ENCODE results near the gene ST6GALNAC5.

The ST6GALNAC5 gene

GRCh38 chr1:77040826-77041225 is 173.5 kb downstream of the ST6GALNAC5 start:
- no peak overlapping the region for H3K4me3 ChIP-seq (ENCODE audit: low read depth, low read length)
- no peaks in the 10 kb centered on the region for H3K79me2 ChIP-seq (ENCODE audit: control insufficient read depth, insufficient read depth, low read length, unreplicated experiment)
- peaks cover 16% of the 10 kb centered on the region for H3K4me1 ChIP-seq (ENCODE audit: control insufficient read depth, insufficient read depth, low read length, unreplicated experiment)
- H3K36me3 ChIP-seq (ENCODE audit: insufficient read depth, low read length) = no peaks in the 10 kb centered on the region
- H3K27me3 ChIP-seq (ENCODE audit: insufficient read depth, low read length) = no peaks in the 10 kb centered on the region
- no peak overlapping the region for H2AFZ ChIP-seq (ENCODE audit: low read length, unreplicated experiment)
- H3K27ac ChIP-seq (ENCODE audit: low read depth, low read length) = no peak overlapping the region

DNA sequence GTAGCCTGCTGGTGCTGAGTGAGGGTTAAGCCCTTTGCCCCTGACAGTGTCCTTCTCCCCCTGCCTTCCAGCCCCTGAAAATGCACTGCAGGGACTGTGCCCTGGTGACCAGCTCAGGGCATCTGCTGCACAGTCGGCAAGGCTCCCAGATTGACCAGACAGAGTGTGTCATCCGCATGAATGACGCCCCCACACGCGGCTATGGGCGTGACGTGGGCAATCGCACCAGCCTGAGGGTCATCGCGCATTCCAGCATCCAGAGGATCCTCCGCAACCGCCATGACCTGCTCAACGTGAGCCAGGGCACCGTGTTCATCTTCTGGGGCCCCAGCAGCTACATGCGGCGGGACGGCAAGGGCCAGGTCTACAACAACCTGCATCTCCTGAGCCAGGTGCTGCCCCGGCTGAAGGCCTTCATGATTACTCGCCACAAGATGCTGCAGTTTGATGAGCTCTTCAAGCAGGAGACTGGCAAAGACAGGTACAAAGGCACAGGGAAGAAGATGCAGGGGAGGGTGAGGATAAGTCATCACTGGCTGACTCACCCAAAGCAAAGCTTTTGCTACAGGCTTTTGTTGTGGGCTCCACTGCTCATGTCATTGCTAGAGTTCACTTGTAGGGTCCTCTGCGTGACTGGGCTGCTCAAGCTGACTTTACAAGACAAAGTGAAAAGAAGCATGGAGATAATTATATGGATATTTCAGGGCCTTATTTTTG is 177.0 kb downstream of the ST6GALNAC5 start:
- H3K27ac ChIP-seq (ENCODE audit: low read depth, low read length) = no peak overlapping the region
- H2AFZ ChIP-seq (ENCODE audit: low read length, unreplicated experiment) = no peak overlapping the region
- H3K79me2 ChIP-seq (ENCODE audit: control insufficient read depth, insufficient read depth, low read length, unreplicated experiment) = no peaks in the 10 kb centered on the region
- no peak overlapping the region for H3K4me3 ChIP-seq (ENCODE audit: low read depth, low read length)
- peaks cover 9% of the 10 kb centered on the region for H3K4me1 ChIP-seq (ENCODE audit: control insufficient read depth, insufficient read depth, low read length, unreplicated experiment)
- H3K36me3 ChIP-seq (ENCODE audit: insufficient read depth, low read length) = no peaks in the 10 kb centered on the region
- no peaks in the 10 kb centered on the region for H3K27me3 ChIP-seq (ENCODE audit: insufficient read depth, low read length)

DNA sequence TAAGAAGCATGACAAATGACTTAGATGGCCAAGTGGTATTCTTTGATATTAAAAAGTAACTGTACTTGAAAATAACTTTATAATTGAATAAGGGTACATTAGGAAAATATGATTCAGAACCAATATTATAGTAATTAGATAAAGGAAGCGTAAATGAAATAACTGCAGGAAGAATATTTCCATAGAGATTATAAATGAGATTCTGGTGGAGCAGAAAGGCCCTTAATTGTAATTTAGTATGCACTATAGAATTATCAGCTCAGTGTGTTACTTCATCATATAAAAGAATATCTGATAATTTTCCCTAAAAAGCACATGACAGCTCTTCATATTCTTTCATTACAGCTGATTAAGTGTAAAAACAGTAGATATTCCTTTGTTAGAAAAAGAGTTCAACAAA is 180.3 kb downstream of the ST6GALNAC5 start:
- no peak overlapping the region for H3K27ac ChIP-seq (ENCODE audit: low read depth, low read length)
- H3K36me3 ChIP-seq (ENCODE audit: insufficient read depth, low read length) = no peaks in the 10 kb centered on the region
- no peaks in the 10 kb centered on the region for H3K79me2 ChIP-seq (ENCODE audit: control insufficient read depth, insufficient read depth, low read length, unreplicated experiment)
- H3K4me1 ChIP-seq (ENCODE audit: control insufficient read depth, insufficient read depth, low read length, unreplicated experiment) = no peaks in the 10 kb centered on the region
- H2AFZ ChIP-seq (ENCODE audit: low read length, unreplicated experiment) = no peak overlapping the region
- no peaks in the 10 kb centered on the region for H3K27me3 ChIP-seq (ENCODE audit: insufficient read depth, low read length)
- no peak overlapping the region for H3K4me3 ChIP-seq (ENCODE audit: low read depth, low read length)

- H3K4me3 ChIP-seq (ENCODE audit: low read depth, low read length) = no peak overlapping the region
- H3K27ac ChIP-seq (ENCODE audit: low read depth, low read length) = no peak overlapping the region
Measured at GRCh38 chr1:77047978-77048614, 180.8 kb downstream of the ST6GALNAC5 start.

GRCh38 chr1:77048615-77049005 is 181.3 kb downstream of the ST6GALNAC5 start:
- Histone ChIP-seq H3K27me3 (ENCODE audit: insufficient read depth, low read length) (no peaks in the 10 kb centered on the region), H3K79me2 (ENCODE audit: control insufficient read depth, insufficient read depth, low read length, unreplicated experiment) (no peaks in the 10 kb centered on the region), H3K36me3 (ENCODE audit: insufficient read depth, low read length) (no peaks in the 10 kb centered on the region), H3K4me1 (ENCODE audit: control insufficient read depth, insufficient read depth, low read length, unreplicated experiment) (no peaks in the 10 kb centered on the region), H2AFZ (ENCODE audit: low read length, unreplicated experiment) (no peak overlapping the region), H3K27ac (ENCODE audit: low read depth, low read length) (no peak overlapping the region), H3K4me3 (ENCODE audit: low read depth, low read length) (no peak overlapping the region)

More at GRCh38 chr1:77047978-77048614, 180.8 kb downstream of the ST6GALNAC5 start:
- H3K36me3 ChIP-seq (ENCODE audit: insufficient read depth, low read length) = no peaks in the 10 kb centered on the region
- H3K4me1 ChIP-seq (ENCODE audit: control insufficient read depth, insufficient read depth, low read length, unreplicated experiment) = no peaks in the 10 kb centered on the region
- no peaks in the 10 kb centered on the region for H3K27me3 ChIP-seq (ENCODE audit: insufficient read depth, low read length)
- no peaks in the 10 kb centered on the region for H3K79me2 ChIP-seq (ENCODE audit: control insufficient read depth, insufficient read depth, low read length, unreplicated experiment)
- no peak overlapping the region for H2AFZ ChIP-seq (ENCODE audit: low read length, unreplicated experiment)

DNA sequence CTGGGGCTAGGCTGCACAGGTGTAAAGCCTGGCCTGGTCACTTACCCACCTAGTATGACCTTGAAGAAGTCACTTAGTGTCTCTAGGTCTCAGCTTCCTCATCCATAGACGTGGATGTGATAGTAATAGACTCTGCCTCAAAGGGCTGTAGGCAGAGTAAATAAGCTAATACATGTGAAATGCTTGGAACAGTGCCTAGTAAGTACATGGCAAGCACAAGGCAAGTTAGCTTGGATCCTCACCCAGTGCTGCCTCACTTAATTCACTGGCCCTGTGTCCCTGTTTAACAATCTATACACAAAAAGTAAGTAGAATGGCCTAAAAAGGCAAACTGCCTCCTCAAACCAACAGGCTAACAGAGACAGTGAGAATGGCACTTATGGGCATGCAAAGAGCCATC is 184.1 kb downstream of the ST6GALNAC5 start:
- no peaks in the 10 kb centered on the region for H3K27me3 ChIP-seq (ENCODE audit: insufficient read depth, low read length)
- H3K27ac ChIP-seq (ENCODE audit: low read depth, low read length) = no peak overlapping the region
- no peak overlapping the region for H2AFZ ChIP-seq (ENCODE audit: low read length, unreplicated experiment)
- H3K4me1 ChIP-seq (ENCODE audit: control insufficient read depth, insufficient read depth, low read length, unreplicated experiment) = no peaks in the 10 kb centered on the region
- no peaks in the 10 kb centered on the region for H3K36me3 ChIP-seq (ENCODE audit: insufficient read depth, low read length)
- H3K4me3 ChIP-seq (ENCODE audit: low read depth, low read length) = no peak overlapping the region
- no peaks in the 10 kb centered on the region for H3K79me2 ChIP-seq (ENCODE audit: control insufficient read depth, insufficient read depth, low read length, unreplicated experiment)

GRCh38 chr1:77056525-77056924 is 189.2 kb downstream of the ST6GALNAC5 start:
- H3K4me3 ChIP-seq (ENCODE audit: low read depth, low read length) = no peak overlapping the region
- peaks cover 14% of the 10 kb centered on the region for H3K27me3 ChIP-seq (ENCODE audit: insufficient read depth, low read length)
- no peak overlapping the region for H2AFZ ChIP-seq (ENCODE audit: low read length, unreplicated experiment)
- H3K36me3 ChIP-seq (ENCODE audit: insufficient read depth, low read length) = no peaks in the 10 kb centered on the region
- H3K27ac ChIP-seq (ENCODE audit: low read depth, low read length) = no peak overlapping the region
- no peaks in the 10 kb centered on the region for H3K79me2 ChIP-seq (ENCODE audit: control insufficient read depth, insufficient read depth, low read length, unreplicated experiment)
- no peaks in the 10 kb centered on the region for H3K4me1 ChIP-seq (ENCODE audit: control insufficient read depth, insufficient read depth, low read length, unreplicated experiment)

DNA sequence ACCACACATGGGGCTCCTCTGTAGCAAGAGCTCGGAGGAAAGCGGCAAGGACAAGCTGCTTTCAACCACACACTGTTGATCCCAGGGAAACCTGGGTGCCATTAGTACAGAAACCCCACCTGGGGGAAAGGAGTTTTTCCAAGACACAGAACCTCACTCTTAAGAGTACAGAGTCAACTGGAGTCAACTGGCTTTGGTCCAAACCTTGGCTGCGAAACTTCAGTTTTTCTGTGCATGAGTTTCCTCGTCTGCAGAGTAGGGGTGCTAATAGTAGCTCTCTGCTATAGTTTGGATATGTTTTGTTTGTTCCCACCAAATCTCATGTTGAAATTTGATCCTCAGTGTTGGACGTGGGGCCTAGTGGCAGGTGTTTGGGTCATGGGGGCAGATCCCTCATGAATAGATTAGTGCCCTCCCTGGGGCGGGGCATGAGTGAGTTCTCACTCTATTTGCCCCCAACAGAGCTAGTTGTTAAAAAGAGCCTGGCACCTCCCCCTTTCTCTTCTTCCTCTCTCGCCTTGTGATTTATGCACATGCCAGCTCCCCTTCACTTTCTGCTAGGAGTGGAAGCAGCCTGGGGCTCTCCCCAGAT is 190.8 kb downstream of the ST6GALNAC5 start:
- Histone ChIP-seq H3K36me3 (ENCODE audit: insufficient read depth, low read length) (no peaks in the 10 kb centered on the region), H3K27ac (ENCODE audit: low read depth, low read length) (no peak overlapping the region), H2AFZ (ENCODE audit: low read length, unreplicated experiment) (no peak overlapping the region), H3K4me3 (ENCODE audit: low read depth, low read length) (no peak overlapping the region), H3K27me3 (ENCODE audit: insufficient read depth, low read length) (peaks cover 14% of the 10 kb centered on the region), H3K4me1 (ENCODE audit: control insufficient read depth, insufficient read depth, low read length, unreplicated experiment) (no peaks in the 10 kb centered on the region), H3K79me2 (ENCODE audit: control insufficient read depth, insufficient read depth, low read length, unreplicated experiment) (no peaks in the 10 kb centered on the region)

DNA sequence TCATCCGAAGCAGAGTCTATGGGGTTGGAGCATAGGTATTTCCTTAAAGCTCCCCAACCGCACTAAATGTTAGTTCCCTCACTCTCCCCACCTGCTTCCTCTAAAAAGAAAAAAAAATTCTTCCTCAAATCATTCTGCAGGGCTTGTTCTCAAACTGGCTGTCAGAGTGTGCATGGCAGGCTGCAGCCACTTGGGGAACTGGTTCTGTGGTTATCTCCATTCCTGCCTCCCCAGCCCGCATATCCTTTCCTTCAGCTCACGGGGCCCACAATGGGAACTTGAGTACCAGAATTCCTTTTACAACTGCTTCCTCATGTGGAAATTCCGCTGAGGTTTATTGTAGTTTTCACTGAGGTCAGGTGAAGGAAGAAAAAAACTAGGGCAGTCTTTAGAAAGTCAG is 192.7 kb downstream of the ST6GALNAC5 start:
- Histone ChIP-seq H3K36me3 (ENCODE audit: insufficient read depth, low read length) (no peaks in the 10 kb centered on the region), H3K4me1 (ENCODE audit: control insufficient read depth, insufficient read depth, low read length, unreplicated experiment) (no peaks in the 10 kb centered on the region), H3K27ac (ENCODE audit: low read depth, low read length) (no peak overlapping the region), H3K79me2 (ENCODE audit: control insufficient read depth, insufficient read depth, low read length, unreplicated experiment) (no peaks in the 10 kb centered on the region), H3K4me3 (ENCODE audit: low read depth, low read length) (no peak overlapping the region), H3K27me3 (ENCODE audit: insufficient read depth, low read length) (peaks cover 18% of the 10 kb centered on the region), H2AFZ (ENCODE audit: low read length, unreplicated experiment) (no peak overlapping the region)

DNA sequence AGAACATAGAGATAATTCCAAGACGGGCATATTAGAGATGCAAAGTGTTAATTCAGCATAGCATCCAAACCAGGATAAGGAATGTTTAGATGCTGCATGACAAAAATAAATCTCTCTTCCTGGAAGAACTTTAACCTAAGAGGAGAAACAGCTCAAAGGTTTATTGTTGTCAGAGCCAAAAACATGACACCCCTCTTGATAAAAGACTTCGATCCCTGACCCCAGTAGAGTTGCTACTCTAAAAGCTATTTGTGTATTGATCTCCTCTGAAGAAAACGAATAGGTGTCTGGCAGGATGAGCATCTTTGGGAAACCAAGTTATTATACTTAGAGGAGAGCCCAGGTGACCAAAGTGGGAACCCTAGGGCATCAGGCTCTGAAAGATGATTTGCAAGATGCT is 193.9 kb downstream of the ST6GALNAC5 start:
- no peaks in the 10 kb centered on the region for H3K36me3 ChIP-seq (ENCODE audit: insufficient read depth, low read length)
- H3K27ac ChIP-seq (ENCODE audit: low read depth, low read length) = no peak overlapping the region
- H3K4me3 ChIP-seq (ENCODE audit: low read depth, low read length) = no peak overlapping the region
- peaks cover 18% of the 10 kb centered on the region for H3K27me3 ChIP-seq (ENCODE audit: insufficient read depth, low read length)
- H2AFZ ChIP-seq (ENCODE audit: low read length, unreplicated experiment) = no peak overlapping the region
- H3K4me1 ChIP-seq (ENCODE audit: control insufficient read depth, insufficient read depth, low read length, unreplicated experiment) = no peaks in the 10 kb centered on the region
- no peaks in the 10 kb centered on the region for H3K79me2 ChIP-seq (ENCODE audit: control insufficient read depth, insufficient read depth, low read length, unreplicated experiment)

- Histone ChIP-seq H3K4me3 (ENCODE audit: low read depth, low read length) (no peak overlapping the region), H3K27me3 (ENCODE audit: insufficient read depth, low read length) (peaks cover 11% of the 10 kb centered on the region; the same call in 1 of the 2 replicates), H3K36me3 (ENCODE audit: insufficient read depth, low read length) (no peaks in the 10 kb centered on the region), H3K4me1 (ENCODE audit: control insufficient read depth, insufficient read depth, low read length, unreplicated experiment) (no peaks in the 10 kb centered on the region), H3K79me2 (ENCODE audit: control insufficient read depth, insufficient read depth, low read length, unreplicated experiment) (no peaks in the 10 kb centered on the region), H3K27ac (ENCODE audit: low read depth, low read length) (no peak overlapping the region), H2AFZ (ENCODE audit: low read length, unreplicated experiment) (no peak overlapping the region)
Measured at GRCh38 chr1:77063118-77063517, 195.8 kb downstream of the ST6GALNAC5 start.
